Gastrocnemius medialis (tissue), 4 donors: ENCODE data around the gene ADAMTS8.

ENCODE experiments used
- CTCF ChIP-seq, 5 experiments: fragments of 450-650 bp in 3 of 5; fragments of 200-600 bp in 2 of 5; sonication (generic) in 2 of 5; IDR thresholded peaks in 4 of 5; conservative IDR thresholded peaks in 1 of 5; 1 replicate in 4 of 5; 2 replicates in 1 of 5; pipeline ENCODE4 v1.5.1; 2016 to 2019; ENCODE audit warnings: antibody characterized with exemption in 5 of 5, mild to moderate bottlenecking in 3 of 5, moderate library complexity in 3 of 5
- POLR2A ChIP-seq, 2 donors: fragments of 450-650 bp; IDR thresholded peaks; one replicate each; pipeline ENCODE4 v1.6.1; 2017; ENCODE audit warnings: antibody characterized with exemption in 2 of 2, mild to moderate bottlenecking in 2 of 2, moderate library complexity in 2 of 2

GRCh38 chr11:130449996-130450769, 21.8 kb upstream of the ADAMTS8 start:
- peak; percentile 26 to 65 (median 52) for TF ChIP-seq CTCF (IDR thresholded peaks at IDR 0.05 in 4 of 5, conservative IDR thresholded peaks at IDR 0.05 in 1 of 5)
- peak; percentile 24 to 54 for TF ChIP-seq POLR2A (IDR thresholded peaks at IDR 0.05)
